GM19463 (cell line): ENCODE measurements around the gene VPS45.
A peak's percentile ranks its signal among the peaks of the same experiment; 100 is the strongest.
"Not testable (repeated sequence)": the region's sequence is repeated elsewhere in the genome, so short reads cannot be mapped to it uniquely, and the experiment has no call there.

Experiments
- ATAC-seq: cut with Tn5 transposase; IDR thresholded peaks from one replicate; pipeline ENCODE4 v1.9.1; 2021; ENCODE audit warnings: mild to moderate bottlenecking, moderate library complexity; ENCODE audit not compliant: unreplicated experiment

Gene VPS45

GRCh38 chr1:150126811-150127210 lies 59.2 kb downstream of the VPS45 start:
- ATAC-seq: no peak

- no peak for ATAC-seq
Observed at GRCh38 chr1:150127464-150127863, 59.9 kb downstream of the VPS45 start.

GRCh38 chr1:150127868-150128267 lies 60.3 kb downstream of the VPS45 start:
- ATAC-seq: no peak

GRCh38 chr1:150132372-150132771 lies 64.8 kb downstream of the VPS45 start:
- no peak for ATAC-seq

- ATAC-seq: no peak
Observed at GRCh38 chr1:150134537-150134936, 67.0 kb downstream of the VPS45 start.

GRCh38 chr1:150135400-150135799 lies 67.8 kb downstream of the VPS45 start:
- not testable (repeated sequence) for ATAC-seq

GRCh38 chr1:150138044-150138443 lies 70.5 kb downstream of the VPS45 start:
- ATAC-seq: no peak

- ATAC-seq: no peak
Observed at GRCh38 chr1:150141452-150141851, 73.9 kb downstream of the VPS45 start.

- no peak for ATAC-seq
Observed at GRCh38 chr1:150142083-150142482, 74.5 kb downstream of the VPS45 start.

GRCh38 chr1:150144606-150145005 lies 77.0 kb downstream of the VPS45 start:
- ATAC-seq: no peak

- not testable (repeated sequence) for ATAC-seq
Observed at GRCh38 chr1:150146016-150146415, 78.4 kb downstream of the VPS45 start.

- ATAC-seq: no peak
Observed at GRCh38 chr1:150146849-150147542, 79.4 kb downstream of the VPS45 start.

GRCh38 chr1:150148837-150149270 lies 81.3 kb downstream of the VPS45 start:
- ATAC-seq: no peak

- ATAC-seq: peak; percentile 51
Observed at GRCh38 chr1:150149271-150150132, 81.9 kb downstream of the VPS45 start, which contains the start of gene PLEKHO1. PLEKHO1 (plus strand) TSS chr1:150149916; CDS start chr1:150150258, 342 bp downstream.

GRCh38 chr1:150150133-150151021 lies 82.8 kb downstream of the VPS45 start:
- ATAC-seq: no peak

GRCh38 chr1:150151291-150152181 lies 84.0 kb downstream of the VPS45 start:
- no peak for ATAC-seq

GRCh38 chr1:150152182-150152536 lies 84.6 kb downstream of the VPS45 start:
- ATAC-seq: no peak

GRCh38 chr1:150152772-150153456 lies 85.3 kb downstream of the VPS45 start:
- no peak for ATAC-seq

GRCh38 chr1:150154143-150154542 lies 86.6 kb downstream of the VPS45 start:
- ATAC-seq: no peak
